Common myeloid progenitor, CD34-positive (primary cell): ENCODE data around the gene FRMD4B.

Experiments
- CTCF ChIA-PET: fragments of 350-600 bp; sonication (Branson Sonifier 250); formaldehyde crosslinking; loops from one replicate; lab custom pipeline; 2021; ENCODE audit warnings: antibody characterized with exemption; lab: Charles Lee
- POLR2A ChIA-PET: fragments of 350-600 bp; sonication (Branson Sonifier 250); formaldehyde crosslinking; loops from one replicate; lab custom pipeline; 2021; ENCODE audit warnings: antibody characterized with exemption; lab: Charles Lee
- DNase-seq, 3 donors: peaks; one replicate each; pipeline versions ENCODE4 v3.0.0 to v3.0.0-alpha.2; 2013
- H3K27ac ChIP-seq, 2 experiments: 1 replicate in 1 of 2; 2 replicates in 1 of 2; pipeline ENCODE4 v1.7.0; 2013; ENCODE audit warnings: inconsistent platforms in 2 of 2, low read length in 2 of 2, mild to moderate bottlenecking in 2 of 2, low read depth in 1 of 2, moderate library complexity in 1 of 2; ENCODE audit not compliant: severe bottlenecking in 2 of 2, insufficient read depth in 1 of 2, poor library complexity in 1 of 2
- H3K27me3 ChIP-seq, 5 experiments: replicated peaks in 2 of 5; 1 replicate in 3 of 5; 2 replicates in 2 of 5; pipeline versions ENCODE4 v1.6.1 to v1.7.0; 2013; ENCODE audit warnings: low read length in 4 of 5, mild to moderate bottlenecking in 2 of 5, moderate library complexity in 2 of 5, inconsistent platforms in 1 of 5; ENCODE audit not compliant: insufficient read depth in 5 of 5, control insufficient read depth in 4 of 5
- H3K36me3 ChIP-seq, 4 experiments: 1 replicate in 2 of 4; 2 replicates in 2 of 4; pipeline versions ENCODE4 v1.6.1 to v1.7.0; 2013; ENCODE audit warnings: low read length in 3 of 4, control low read depth in 1 of 4, mild to moderate bottlenecking in 1 of 4; ENCODE audit not compliant: control insufficient read depth in 4 of 4, insufficient read depth in 4 of 4
- H3K4me1 ChIP-seq, 4 experiments: 1 replicate in 3 of 4; 2 replicates in 1 of 4; pipeline versions ENCODE4 v1.6.1 to v1.7.1; 2013; ENCODE audit warnings: low read length in 3 of 4, mild to moderate bottlenecking in 3 of 4, control low read depth in 1 of 4, inconsistent platforms in 1 of 4, moderate library complexity in 1 of 4; ENCODE audit not compliant: control insufficient read depth in 4 of 4, insufficient read depth in 4 of 4; ENCODE audit errors: control extremely low read depth in 1 of 4
- H3K4me3 ChIP-seq, 7 experiments: 1 replicate in 4 of 7; 2 replicates in 3 of 7; pipeline versions ENCODE4 v1.5.1 to v1.7.0; 2013; ENCODE audit warnings: mild to moderate bottlenecking in 7 of 7, low read length in 6 of 7, moderate library complexity in 6 of 7, inconsistent platforms in 2 of 7, low read depth in 2 of 7, control low read depth in 1 of 7; ENCODE audit not compliant: insufficient read depth in 4 of 7, control insufficient read depth in 1 of 7; ENCODE audit errors: extremely low read depth in 1 of 7
- H3K9me3 ChIP-seq, 5 experiments: 1 replicate in 4 of 5; 2 replicates in 1 of 5; pipeline versions ENCODE4 v1.6.1 to v1.7.1; 2013; ENCODE audit warnings: low read length in 4 of 5, mild to moderate bottlenecking in 2 of 5, inconsistent platforms in 1 of 5, low read depth in 1 of 5, moderate library complexity in 1 of 5; ENCODE audit not compliant: control insufficient read depth in 4 of 5, insufficient read depth in 2 of 5; ENCODE audit errors: control extremely low read depth in 1 of 5
- WGBS: methylation state at CpG from one replicate; pipeline ENCODE4 v1.1.5; 2013; ENCODE audit not compliant: insufficient coverage; 5-methylcytosine and 5-hydroxymethylcytosine counted together

The FRMD4B gene

GRCh38 chr3:69232482-69232881 is 153.4 kb downstream of the FRMD4B start:
- Histone ChIP-seq H3K4me1 (peaks cover 0 to 8% (median 5%) of the 10 kb centered on the region in 4 experiments), H3K9me3 (no peaks in the 10 kb centered on the region), H3K27ac (no peak overlapping the region), H3K27me3 (no peaks in the 10 kb centered on the region), H3K36me3 (peaks cover 0 to 29% (median 3%) of the 10 kb centered on the region in 4 experiments), H3K4me3 (no peak overlapping the region)
- ChIA-PET POLR2A (no interaction called here), CTCF (interaction anchor here (0.8 kb wide), 1 partner anchor 74 kb away, joined by 5 read pairs; no protein-coding TSS in a partner anchor)
- 100% methylated on average over 1 of the region's 2 CpGs for WGBS
- DNase-seq: no peak

DNA sequence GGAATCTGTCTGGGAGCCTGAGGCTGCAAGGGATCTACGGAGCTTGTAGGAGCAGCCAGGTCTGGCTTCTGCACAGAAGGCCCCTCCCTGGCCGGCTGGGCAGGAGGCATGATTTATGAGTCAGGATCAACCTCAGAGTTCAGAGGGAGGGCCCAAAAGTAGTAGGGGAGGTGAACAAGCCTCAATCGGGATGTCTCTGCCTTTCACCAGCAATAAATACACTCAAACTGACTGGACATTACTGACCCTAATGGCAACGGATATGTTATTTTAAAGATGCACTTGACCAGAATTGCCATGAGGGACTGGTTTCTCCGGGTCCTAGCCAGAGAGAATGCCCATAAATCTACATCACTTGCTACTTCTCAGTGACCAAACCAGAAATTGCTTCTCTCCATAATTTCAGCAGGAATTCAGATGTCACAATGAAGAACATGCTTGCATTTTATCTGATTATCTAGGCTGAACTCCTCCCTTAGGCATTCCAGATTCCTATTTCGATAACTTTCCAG is 153.9 kb downstream of the FRMD4B start:
- peaks cover 0 to 29% (median 3%) of the 10 kb centered on the region in 4 experiments for H3K36me3 ChIP-seq
- no peak for DNase-seq
- WGBS: 93% methylated on average over 3 of the region's 6 CpGs
- H3K27me3 ChIP-seq: no peaks in the 10 kb centered on the region
- ChIA-PET CTCF (no interaction called here), POLR2A (no interaction called here)
- peaks cover 0 to 3% (median under 1%) of the 10 kb centered on the region in 4 experiments for H3K4me1 ChIP-seq
- H3K4me3 ChIP-seq: no peak overlapping the region
- no peaks in the 10 kb centered on the region for H3K9me3 ChIP-seq
- H3K27ac ChIP-seq: no peak overlapping the region

GRCh38 chr3:69226071-69226470 is 159.8 kb downstream of the FRMD4B start:
- no peaks in the 10 kb centered on the region for H3K4me1 ChIP-seq
- WGBS: 100% methylated on average over 1 of the region's 1 CpG
- no peak overlapping the region for H3K4me3 ChIP-seq
- ChIA-PET POLR2A (no interaction called here), CTCF (interaction anchor here (1.3 kb wide), 1 partner anchor 11 kb away, joined by 5 read pairs; no protein-coding TSS in a partner anchor)
- no peaks in the 10 kb centered on the region for H3K27me3 ChIP-seq
- no peak overlapping the region for H3K27ac ChIP-seq
- peaks cover 0 to 34% (median 4%) of the 10 kb centered on the region in 4 experiments for H3K36me3 ChIP-seq
- no peaks in the 10 kb centered on the region for H3K9me3 ChIP-seq
- DNase-seq: no peak

GRCh38 chr3:69219101-69219708 is 166.7 kb downstream of the FRMD4B start:
- Histone ChIP-seq H3K4me3 (no peak overlapping the region), H3K4me1 (no peaks in the 10 kb centered on the region), H3K9me3 (no peaks in the 10 kb centered on the region), H3K27ac (no peak overlapping the region), H3K27me3 (no peaks in the 10 kb centered on the region), H3K36me3 (peaks cover 3 to 65% (median 15%) of the 10 kb centered on the region in 4 experiments)
- ChIA-PET CTCF (interaction anchor here (1.0 to 1.4 kb wide), 2 partner anchors 10 to 25 kb away, joined by 3 to 4 read pairs; no protein-coding TSS in a partner anchor), POLR2A (no interaction called here)
- 96% methylated on average over 3 of the region's 7 CpGs for WGBS
- DNase-seq: no peak

GRCh38 chr3:69218079-69218478 is 167.8 kb downstream of the FRMD4B start:
- H3K36me3 ChIP-seq: peaks cover 7 to 54% (median 17%) of the 10 kb centered on the region in 4 experiments
- H3K4me1 ChIP-seq: peaks cover 2 to 3% (median 2%) of the 10 kb centered on the region in 4 experiments
- DNase-seq: no peak
- 100% methylated on average over 1 of the region's 6 CpGs for WGBS
- H3K4me3 ChIP-seq: no peak overlapping the region
- ChIA-PET POLR2A (no interaction called here), CTCF (interaction anchor here (1.0 to 1.4 kb wide), 3 partner anchors 9 to 88 kb away, joined by 3 to 4 read pairs (median 3); no protein-coding TSS in a partner anchor)
- no peaks in the 10 kb centered on the region for H3K9me3 ChIP-seq
- no peaks in the 10 kb centered on the region for H3K27me3 ChIP-seq
- no peak overlapping the region for H3K27ac ChIP-seq

DNA sequence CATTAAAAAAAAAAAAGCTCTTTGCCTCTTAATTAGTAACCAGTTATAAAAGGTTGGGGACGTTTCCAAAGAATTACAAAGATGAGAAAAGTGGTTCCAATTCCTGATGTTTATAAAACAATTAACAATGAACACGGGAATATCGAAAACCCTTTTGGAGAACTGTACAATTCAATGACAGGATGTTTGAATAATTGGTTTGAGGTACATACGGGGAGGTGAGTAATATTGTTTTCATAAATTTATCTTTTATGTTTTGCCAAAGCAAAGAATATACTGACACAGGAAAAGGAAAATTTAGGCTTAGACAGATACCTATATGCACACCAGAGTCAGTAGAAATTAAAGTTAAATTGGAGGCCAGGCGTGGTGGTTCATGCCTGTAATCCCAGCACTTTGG is 168.9 kb downstream of the FRMD4B start:
- no peak overlapping the region for H3K4me3 ChIP-seq
- peaks cover 7 to 50% (median 17%) of the 10 kb centered on the region in 4 experiments for H3K36me3 ChIP-seq
- no CpG with 5 or more reads among the region's 5 CpGs for whole genome bisulfite sequencing
- peaks cover 3 to 10% (median 9%) of the 10 kb centered on the region in 4 experiments for H3K4me1 ChIP-seq
- CTCF ChIA-PET: interaction anchor here (0.9 to 1.4 kb wide), 2 partner anchors 26 to 55 kb away, joined by 3 to 4 read pairs; no protein-coding TSS in a partner anchor
- no peaks in the 10 kb centered on the region for H3K9me3 ChIP-seq
- no peak overlapping the region for H3K27ac ChIP-seq
- H3K27me3 ChIP-seq: no peaks in the 10 kb centered on the region
- no peak for DNase-seq
- POLR2A ChIA-PET: no interaction called here

GRCh38 chr3:69214241-69214640 is 171.6 kb downstream of the FRMD4B start:
- Histone ChIP-seq H3K27ac (no peak overlapping the region), H3K4me1 (peaks cover 3 to 13% (median 9%) of the 10 kb centered on the region in 4 experiments), H3K4me3 (no peak overlapping the region), H3K9me3 (no peaks in the 10 kb centered on the region), H3K36me3 (peaks cover 7 to 37% (median 17%) of the 10 kb centered on the region in 4 experiments), H3K27me3 (no peaks in the 10 kb centered on the region)
- DNase-seq: no peak
- 82% methylated on average over 3 of the region's 3 CpGs for WGBS
- CTCF ChIA-PET: interaction anchor here (0.6 to 1.8 kb wide), 2 partner anchors 14 to 20 kb away, joined by 3 to 5 read pairs; no protein-coding TSS in a partner anchor
- POLR2A ChIA-PET: no interaction called here
